Suppressor macrophage treated with lipopolysaccharide for 1 hour (primary cell): ENCODE data around the gene GPR68.
A peak's percentile ranks its signal among the peaks of the same experiment; 100 is the strongest.
"Not testable (repeated sequence)": the region's sequence is repeated elsewhere in the genome, so short reads cannot be mapped to it uniquely, and the experiment has no call there.

Source experiments
- DNase-seq, 3 donors: peaks; one replicate each; pipeline ENCODE4 v3.0.0-alpha.2; 2020 to 2022

GPR68 gene

DNA sequence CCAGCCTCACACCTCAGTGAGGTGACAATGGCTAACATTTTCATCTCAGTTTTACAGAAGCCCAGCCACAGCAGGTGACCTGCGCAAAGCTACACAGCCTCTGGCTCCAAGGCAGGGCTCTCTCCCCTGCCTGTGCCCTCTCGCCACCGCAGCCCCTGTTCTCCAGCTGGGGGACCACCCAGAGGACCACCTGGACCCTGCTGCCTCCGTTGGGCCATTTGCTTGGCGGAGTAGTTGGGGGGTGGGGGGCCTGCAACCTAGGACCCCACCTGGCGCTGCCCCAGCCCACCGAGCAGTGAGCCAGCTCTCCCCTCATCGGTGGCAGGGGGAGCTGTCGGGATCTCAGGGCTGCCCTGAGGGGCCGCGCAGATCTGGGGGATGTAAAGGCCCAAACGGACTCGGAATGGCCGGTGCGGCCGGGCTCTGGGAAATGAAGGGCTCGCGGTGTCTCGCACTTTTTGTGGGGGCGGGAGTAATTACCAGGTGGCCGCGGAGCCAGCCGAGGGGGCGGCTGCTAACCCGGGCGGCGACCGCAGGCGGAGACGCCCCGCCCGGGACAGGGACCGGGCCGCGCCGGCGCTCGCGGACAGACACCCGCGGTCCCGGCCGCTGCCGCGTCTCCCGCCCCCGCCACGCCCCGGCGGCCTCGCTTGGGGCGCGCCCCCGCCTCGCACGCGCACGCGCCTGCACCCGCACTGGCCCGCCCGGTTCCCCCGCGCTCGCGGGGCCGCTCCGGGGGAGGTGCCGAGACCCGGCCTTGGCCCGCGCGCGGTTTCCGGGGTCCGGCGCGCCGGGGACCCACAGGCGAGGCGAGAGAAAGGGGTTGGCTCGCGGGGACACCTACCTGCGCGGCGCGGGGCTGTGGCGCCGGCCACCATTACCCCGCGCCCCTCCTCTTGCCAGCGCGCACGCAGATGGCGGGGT is 8.6 kb upstream of the GPR68 start:
- DNase-seq: peak in 2 of 3 donors; percentile 57 to 79

DNA sequence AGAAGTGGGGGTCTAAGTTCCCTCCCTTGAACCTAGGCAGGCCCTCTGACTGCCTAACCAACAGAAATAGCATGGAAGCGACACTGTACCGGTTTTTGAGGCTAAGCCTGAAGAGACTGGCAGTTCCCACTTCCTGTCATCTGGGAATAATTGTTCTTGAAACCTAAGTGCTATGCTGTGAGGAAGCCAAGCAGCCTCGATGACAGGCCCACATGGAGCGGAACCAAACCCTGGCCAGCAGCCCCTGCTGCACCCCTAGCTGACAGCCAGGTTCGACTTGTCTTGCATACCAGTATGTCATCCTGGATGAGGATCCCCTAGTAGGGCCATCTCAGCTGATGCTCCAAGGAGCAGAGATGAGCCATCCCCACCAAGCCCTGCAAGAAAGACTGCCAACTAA is 6.4 kb upstream of the GPR68 start:
- no peak for DNase-seq

DNA sequence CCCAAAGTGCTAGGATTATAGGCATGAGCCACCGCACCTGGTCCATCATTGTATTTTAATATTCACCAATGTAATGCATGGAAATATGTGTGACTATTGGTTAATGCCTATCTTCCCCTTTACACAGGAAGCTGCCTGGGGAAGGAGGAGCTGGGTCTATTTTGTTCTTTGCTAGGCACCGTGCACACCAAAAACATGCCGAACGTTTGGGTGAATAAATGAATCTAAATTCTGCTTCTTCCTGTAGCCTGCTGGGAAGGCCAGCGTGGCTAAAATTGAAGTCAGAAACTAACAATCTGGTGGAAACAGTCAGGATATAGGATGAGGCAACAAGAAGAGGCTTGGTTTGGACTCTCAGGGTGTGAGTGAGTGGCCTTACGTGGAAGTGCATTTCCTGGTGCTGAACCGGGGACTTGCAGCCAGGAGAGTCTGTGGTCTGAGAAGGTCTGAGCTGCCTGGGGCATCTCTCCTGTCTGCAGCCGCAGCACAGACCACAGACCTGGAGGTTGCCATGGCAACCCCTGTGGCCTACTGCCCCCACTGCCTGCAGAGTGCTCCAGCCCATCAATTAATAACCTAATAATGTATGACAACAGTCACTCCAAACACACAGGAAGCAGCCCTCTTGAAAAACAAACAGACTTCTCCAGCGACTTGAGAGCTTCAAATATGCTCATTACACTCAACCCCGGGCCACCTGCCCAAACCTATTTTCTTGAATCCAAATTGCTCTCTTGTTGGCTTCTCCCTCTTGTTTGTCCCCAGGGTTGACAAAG is 5.5 kb upstream of the GPR68 start:
- DNase-seq: peak; percentile 36 to 42 (median 41)

DNA sequence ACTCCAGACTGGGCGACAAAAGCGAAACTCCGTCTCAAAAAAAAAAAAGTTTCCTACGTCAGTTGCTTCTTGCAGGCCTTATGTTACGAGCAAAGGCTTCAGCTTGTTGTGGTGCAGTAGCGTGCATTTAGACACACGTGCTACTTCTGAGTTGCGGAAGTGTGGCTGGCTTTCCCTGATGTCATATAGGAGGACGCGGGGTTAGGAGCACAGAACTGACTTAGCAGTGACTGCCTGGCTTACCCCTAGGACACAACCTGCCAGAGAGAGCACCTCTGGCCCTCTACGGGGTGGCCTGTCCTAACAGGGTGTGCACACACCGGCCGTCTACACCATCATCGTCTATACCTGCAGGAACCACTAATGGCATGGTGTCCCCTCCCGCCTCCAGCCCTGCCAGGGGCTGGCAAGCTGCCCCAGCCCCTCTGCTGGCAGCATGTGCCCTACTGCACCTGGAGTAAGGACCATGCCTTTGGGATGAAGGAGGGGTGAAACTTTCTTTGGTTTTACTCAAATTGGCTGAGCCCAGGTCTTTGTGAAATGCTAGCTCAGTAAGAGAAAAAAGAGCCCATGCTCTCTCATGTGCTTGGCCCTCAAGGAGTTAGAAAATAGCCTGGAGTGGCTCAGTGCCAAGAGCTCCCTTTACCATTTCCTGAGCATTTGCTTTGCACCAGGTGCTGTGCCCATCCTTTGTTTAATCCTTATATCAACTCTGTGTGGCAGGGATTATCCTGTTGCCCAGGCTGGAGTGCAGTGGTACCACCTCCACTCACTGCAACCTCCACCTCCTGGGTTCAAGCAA is 1.7 kb upstream of the GPR68 start:
- no peak for DNase-seq

DNA sequence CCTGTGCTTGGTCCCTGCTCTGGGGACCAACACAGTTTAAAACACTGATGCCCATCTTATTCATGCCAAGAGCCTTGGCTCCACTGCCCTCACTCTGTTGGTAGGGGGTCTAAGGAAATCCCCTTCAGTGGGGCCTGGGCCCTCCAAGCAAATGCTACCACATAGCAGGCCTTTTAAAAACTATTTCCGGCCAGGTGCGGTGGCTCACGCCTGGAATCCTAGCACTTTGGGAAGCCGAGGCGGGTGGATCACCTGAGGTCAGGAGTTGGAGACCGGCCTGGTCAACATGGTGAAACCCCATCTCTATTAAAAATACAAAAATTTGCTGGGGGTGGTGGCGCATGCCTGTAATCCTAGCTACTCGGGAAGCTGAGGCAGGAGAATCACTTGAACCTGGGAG is 1.1 kb upstream of the GPR68 start:
- not testable (repeated sequence) for DNase-seq

DNA sequence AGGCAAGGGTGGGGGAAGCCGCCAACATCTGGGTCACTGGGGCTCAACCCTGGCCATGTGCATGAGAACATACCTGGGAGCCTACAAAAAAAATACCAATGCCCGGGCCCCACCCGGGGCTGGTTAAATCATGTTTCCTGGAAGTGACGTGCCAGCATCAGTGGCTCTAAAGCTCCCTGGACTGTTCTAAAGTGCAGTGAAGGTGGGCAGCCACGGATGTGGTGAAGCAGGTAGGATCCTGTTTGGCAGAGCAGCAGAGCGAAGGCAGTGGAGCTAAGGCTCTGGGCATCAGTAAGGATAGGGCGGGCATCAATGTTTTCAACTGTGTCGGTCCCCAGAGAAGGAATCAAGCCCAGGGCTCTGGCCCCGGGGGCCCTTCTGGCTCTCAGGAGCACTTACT is 525 bp upstream of the GPR68 start:
- no peak for DNase-seq

DNA sequence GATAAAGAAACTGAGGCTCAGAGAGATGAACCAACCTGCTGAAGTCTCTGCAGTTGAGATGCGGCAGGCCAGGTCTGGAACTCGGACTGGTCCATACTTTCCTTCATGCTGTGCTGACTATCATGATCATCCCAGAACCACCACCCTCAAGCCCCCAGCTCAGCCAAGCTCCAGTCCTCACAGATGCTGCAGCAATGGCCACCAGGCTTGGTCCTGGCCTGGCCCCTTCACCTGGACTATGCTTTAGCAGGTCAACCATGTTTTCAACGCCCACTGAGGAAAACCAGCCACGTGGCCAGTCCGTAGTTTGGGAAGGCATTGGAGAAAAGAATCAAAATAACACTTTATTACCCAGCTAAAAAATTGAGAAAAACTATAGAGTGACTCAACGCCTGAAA is 1.4 kb downstream of the GPR68 start:
- no peak for DNase-seq

DNA sequence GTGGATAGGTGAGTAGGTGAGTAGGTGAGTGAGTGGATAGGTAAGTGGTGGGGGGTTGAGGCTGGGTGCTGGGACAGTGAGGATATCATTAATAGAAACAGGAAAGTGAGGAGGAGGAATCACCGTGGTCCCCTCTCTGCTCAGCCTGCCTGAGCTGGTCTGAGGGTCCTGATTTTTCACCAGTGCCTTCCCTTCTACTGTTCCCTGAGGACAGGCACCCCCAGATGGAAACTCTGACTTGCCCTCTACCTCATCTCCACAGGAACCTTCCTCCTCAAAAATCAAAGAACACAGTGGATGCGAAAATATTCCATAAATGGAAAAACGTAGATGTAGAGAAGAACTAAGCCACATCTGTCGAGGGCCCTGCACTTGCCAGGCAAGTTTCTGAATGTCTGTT is 1.9 kb downstream of the GPR68 start:
- no peak for DNase-seq

DNA sequence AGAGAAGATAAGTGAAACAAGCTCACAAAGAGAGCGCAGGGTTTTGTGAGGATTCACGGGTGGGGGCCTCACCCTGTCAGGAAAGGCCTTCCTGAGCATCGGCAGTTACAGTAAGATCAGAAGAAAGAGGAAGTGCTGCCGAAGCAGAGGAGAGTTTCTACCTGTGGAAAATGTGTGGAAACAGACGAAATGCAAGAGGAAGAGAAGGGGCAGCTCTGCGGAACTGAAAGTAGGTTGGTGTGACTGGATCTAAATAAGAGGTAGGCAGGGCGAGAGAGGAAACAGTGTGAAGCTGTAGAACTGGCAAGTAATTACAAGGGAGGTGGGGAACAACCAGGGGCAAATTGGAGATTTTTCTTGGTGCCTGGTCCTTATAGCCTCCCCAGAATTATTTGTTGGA is 2.6 kb downstream of the GPR68 start:
- DNase-seq: peak; percentile 58 to 61 (median 59)

DNA sequence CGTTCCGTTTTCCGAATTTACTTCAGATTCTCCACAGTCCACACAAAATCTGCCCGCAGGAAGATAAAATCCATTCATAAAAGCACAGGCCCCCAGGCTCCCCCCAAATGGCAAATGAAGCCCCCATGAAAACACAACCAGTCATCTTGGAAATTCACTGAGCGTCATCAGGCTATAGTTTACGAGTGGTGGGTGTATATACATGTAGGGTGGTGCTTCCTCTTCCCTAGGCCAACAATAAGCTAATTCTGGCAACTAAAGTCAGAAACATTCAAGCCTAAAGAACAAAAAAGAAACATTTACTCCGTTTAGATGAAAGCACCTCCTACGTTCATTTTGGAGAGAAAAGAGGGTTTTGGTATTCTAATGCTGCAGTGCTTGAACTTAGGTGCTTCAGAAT is 5.8 kb downstream of the GPR68 start:
- peak; percentile 47 to 62 (median 54) for DNase-seq

DNA sequence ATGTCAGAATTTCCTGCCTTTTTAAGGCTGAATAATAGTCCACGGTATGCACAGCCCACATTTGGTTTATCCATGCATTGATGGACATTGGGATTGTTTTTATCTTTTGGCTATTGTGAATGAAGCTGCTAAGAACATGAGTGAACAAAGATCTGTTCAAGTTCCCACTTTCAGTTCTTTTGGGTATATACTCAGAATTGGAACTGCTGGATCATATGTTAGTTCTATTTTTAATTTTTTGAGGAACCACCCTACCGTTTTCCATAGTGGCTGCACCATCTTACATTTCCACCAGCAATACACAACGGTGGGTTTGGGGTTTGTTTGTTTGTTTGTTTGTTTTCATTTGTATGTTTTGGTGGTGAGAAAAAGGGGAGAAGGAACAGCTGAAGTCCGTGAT is 6.4 kb downstream of the GPR68 start:
- peak; percentile 18 to 56 (median 48) for DNase-seq

DNA sequence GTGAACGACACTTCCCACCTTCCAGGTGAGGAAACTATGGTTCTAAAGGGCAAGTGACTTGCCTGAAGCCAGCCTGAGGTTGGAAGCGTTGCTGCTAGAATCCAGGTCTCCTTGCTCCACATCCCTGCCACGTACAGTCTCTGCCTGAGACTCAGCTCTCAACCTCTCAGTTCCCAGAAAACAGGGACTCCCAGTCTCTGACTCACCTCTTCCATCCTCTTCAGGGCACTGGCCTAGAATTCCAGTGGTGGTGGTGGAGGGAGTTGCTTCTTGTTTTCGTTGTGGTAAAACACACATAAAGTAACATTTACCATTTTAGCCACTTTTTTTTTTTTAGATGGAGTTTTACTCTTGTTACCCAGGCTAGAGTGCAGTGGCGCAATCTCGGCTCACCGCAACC is 7.3 kb downstream of the GPR68 start:
- DNase-seq: peak in 2 of 3 donors; percentile 22 to 47

DNA sequence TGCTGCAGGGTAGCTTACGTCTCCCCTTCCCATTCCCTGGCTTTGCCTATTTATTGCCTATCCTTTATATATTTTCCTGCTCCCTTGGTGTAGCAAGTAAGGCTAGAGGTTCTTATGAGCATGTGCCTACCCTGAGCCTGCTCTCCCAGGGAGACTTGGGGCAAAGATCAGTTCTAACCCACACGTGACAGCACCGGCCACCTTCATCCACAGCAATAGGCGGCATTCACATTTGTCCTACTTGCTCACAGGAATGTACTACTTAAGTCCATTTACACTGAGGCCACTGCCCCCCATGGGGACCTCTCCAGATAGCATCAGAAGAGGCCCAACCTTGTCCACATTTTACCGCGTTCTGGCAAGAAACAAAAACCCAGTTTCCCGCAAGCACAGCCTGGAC is 8.7 kb downstream of the GPR68 start:
- no peak for DNase-seq

DNA sequence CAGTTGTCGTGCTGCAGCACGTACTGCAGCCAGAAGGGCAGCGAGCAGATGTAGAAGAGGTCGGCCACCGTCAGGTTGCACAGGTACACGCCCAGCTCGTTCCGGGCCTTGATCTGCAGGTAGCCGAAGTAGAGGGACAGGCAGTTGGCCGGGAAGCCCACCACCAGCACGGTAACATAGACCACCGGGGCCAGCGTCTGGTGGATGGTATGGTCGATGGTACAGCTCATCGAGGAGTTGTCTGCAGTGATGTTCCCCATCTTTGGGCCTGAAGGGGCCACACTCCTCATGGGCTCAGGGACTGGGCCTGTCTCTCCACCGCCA is 9.8 kb downstream of the GPR68 start:
- no peak for DNase-seq

DNA sequence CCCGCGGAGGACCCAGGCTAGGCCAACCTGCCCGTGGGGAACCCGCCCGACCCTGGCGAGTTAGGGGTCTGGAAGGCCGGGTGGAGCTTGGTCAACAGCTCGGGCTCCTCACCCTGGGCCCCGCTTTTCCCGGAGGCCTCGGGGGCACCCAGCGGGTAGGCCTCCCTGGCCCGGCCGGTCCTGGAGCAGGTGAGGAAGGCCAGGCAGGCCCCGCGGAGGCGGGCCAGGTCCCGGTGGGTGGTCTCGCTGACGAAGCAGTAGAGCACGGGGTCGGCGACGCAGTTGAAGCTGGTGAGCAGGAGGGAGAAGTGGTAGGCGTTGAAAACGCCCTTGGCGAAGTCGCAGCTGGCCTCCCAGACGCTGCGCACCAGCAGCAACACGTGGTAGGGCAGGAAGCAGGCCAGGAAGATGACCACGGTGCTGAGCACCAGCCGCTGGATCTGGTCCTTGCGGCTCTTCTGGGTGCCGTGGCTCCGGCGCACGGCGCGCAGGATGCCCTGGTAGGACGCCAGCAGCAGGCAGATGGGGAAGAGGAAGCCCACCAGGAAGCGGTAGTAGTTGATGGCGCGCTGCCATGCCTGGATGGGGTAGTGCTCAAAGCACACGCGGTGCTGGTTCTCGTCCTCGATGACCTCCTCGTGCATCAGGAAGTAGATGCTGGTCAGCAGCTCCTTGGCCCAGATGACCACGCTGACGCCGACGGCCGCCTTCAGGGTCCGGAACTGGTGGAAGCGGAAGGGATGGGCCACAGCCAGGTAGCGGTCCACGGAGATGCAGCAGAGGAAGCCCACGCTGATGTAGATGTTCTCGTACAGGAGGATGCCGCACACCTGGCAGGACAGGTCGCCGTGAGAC is 10.3 kb downstream of the GPR68 start:
- DNase-seq: no peak

DNA sequence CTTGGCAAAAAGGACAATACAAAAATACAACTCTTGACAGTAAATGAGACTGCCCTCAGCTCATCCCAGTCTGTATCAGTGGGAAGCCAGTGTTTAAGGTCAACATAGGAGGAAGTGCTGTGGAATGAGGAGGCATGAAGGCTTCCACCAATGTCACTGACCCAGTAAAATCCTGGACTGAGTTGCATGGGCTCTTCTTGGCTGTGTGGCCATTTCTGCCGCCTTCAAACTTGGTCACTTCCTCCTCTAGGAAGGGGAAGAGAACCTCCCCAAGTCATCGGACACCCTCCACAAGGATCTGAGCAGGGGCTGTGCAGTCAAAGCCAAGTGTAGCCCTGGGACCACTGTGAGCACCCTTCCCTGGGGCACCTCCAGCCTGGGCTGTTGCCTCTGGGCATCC is 11.9 kb downstream of the GPR68 start:
- peak; percentile 58 to 63 (median 62) for DNase-seq

DNA sequence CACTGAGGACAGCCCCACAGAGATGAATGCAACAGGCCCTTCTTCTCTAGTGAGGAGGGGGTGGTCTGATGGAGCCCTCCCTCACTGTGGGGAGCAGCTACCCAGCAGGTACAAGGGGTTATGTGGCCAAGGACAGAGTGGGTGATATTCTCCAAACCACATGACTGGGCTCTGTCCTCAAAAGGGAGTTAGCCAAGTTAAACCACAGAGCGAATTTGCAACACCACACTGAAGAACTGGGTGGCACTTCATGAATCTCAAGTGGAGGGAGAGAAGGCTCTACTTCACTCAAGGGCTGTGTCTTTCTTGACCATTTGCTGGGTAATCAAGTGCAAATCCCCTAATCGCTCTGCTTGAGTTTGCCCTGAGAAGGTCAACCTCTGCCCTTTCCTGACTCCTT is 12.5 kb downstream of the GPR68 start:
- DNase-seq: no peak

DNA sequence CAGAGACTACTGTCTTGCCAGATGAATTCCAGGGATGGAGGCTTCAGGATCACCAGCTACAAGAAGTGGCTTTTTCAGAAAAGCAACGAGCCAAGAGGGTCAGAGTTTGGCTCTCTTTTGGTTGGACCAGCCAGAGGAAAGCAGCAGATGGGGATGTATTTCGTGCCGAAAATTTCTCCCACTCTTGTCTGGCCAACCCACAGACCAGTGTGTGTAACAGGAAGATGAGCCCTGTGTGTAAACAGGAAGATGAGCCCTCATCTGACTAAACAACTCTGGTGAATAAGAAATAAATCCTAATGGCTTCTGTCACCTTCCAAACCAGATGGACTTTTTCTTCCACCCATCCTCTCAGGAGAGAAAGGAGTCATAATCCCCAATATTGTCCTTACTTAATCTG is 13.1 kb downstream of the GPR68 start:
- peak; percentile 63 to 78 (median 75) for DNase-seq

DNA sequence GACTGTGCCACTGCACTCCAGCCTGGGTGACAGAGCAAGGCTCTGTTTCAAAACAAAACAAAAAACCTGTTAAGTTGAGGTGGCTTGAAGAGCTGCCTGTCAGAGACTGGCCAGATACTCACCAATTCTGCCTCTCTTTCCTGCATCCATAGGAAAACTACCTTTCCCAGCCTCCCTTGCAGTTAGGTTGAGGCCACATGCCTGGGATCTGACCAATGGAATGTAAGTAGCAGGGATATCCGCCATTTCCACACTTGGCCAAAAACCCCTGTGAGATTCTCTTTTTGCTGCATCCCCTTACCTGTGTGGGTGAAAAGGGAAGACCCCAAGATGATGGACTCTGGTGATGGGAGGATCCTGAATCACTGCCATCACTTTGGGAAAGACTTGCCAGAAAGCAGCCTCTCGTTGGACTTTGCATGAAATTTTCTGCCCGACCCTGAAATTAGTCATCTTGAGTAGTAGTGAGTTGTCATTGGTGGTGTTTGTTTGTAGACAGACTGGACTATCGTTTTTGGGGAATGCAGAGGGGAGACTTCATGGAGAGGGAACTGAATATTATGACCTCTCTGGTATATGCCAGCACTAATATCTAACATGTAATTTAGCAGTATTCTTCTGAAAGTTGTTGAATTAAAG is 14.0 kb downstream of the GPR68 start:
- DNase-seq: peak in 2 of 3 donors; percentile 33 to 43

DNA sequence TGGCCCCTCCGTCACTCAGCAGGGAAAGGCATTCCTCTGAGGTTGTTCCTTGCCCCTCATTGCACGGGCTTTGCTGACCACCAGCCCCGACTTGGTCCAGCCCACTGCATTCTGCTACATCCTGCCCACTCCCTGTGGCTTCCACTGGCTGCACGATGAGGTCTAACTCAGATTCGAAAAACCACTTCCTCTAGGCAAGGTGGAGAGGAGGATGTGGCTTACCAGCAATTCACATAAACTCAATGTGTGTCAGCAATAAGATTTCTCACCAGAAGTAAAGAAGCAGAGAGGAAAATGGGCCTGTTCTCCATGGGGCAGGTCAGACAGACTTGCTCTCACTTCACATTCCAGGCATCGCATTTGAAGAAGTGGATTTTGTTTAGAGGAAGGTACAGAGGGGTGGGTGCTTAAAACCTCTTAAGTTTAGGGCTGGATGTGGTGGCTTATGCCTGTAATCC is 14.7 kb downstream of the GPR68 start:
- DNase-seq: peak in 1 of 3 donors; percentile 20

DNA sequence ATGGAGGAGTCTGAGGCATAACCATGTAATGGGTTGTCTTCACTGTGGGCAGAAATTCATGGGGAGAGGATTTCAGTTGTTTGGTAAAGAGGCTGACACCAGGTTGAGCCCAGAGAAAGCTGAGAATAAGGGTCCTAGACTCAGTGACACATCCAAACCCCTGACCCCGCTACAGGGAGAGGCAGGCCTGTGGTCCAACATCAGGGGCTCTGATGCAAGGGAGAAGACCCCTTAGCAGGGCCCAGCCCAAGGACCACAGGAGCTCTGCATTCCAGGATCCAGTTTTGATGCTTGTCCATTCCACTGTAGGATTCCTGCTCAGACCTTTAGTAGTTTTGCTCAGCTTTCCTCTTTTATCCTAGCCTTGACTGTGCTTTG is 15.5 kb downstream of the GPR68 start:
- no peak for DNase-seq
